Activated naive CD8-positive, alpha-beta T cell treated with anti-CD3 and anti-CD28 coated beads, Interleukin-2, amount 10 ng/mL, durations not matched to agents 7 days and 5 days (primary cell): ENCODE results near the gene PCSK5. TPM values are rescaled to one million over a fixed set of nuclear protein-coding genes. Genes with fewer than 3 reads are reported as not detected.

Source experiments
- ATAC-seq: fragments of 150-1000 bp; cut with Tn5 transposase; one replicate; pipeline ENCODE4 v1.10.0; 2021; ENCODE audit warnings: low read depth, moderate library complexity
- POLR2A ChIA-PET: fragments of 350-600 bp; sonication (Branson Sonifier 250); formaldehyde crosslinking; loops from one replicate; lab custom pipeline; 2021; ENCODE audit warnings: antibody characterized with exemption; lab: Charles Lee
- DNase-seq: peaks from one replicate; pipeline ENCODE4 v3.0.0; 2021
- H3K27ac Mint-ChIP-seq: one replicate; pipeline ENCODE4 v1.8.0; 2022; ENCODE audit warnings: mild to moderate bottlenecking, mixed read lengths
- H3K27me3 Mint-ChIP-seq: one replicate; pipeline ENCODE4 v1.8.0; 2022; ENCODE audit warnings: mild to moderate bottlenecking, moderate library complexity, mixed read lengths
- H3K36me3 Mint-ChIP-seq: one replicate; pipeline ENCODE4 v1.8.0; 2021; ENCODE audit warnings: mild to moderate bottlenecking, mixed read lengths
- H3K4me1 Mint-ChIP-seq: one replicate; pipeline ENCODE4 v1.8.0; 2021; ENCODE audit warnings: mixed read lengths
- H3K4me3 Mint-ChIP-seq: one replicate; pipeline ENCODE4 v1.8.0; 2022; ENCODE audit warnings: mild to moderate bottlenecking, moderate library complexity, mixed read lengths
- H3K9me3 Mint-ChIP-seq: one replicate; pipeline ENCODE4 v1.8.0; 2021; ENCODE audit warnings: mixed read lengths
- total RNA-seq, 2 experiments: library from RNA; stranded (reverse); gene quantifications; one replicate each; pipeline ENCODE4 v1.2.3, GENCODE V29; 2021

The PCSK5 gene
- total RNA-seq, 2 experiments from 2014 or later = 6.0 to 7.1 TPM

DNA sequence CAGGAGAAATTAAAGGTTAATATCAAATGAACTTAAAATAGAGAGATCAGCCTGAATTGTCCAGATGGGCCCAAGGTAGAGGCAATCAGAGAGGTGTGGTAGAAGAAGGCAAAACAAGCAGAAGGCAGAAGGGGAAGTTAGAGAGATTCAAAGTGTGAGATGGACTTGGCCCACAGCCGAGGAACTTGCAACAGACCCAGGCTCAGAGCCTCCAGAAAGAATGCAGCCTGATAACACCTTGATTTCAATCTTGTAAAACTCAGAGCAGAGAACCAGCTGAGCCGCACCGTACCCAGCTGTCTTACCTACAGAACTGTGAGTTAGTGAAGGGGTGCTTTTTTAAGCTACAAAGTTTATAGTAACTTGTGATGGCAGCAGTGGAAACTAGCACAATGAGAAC, 312.9 kb downstream of the PCSK5 start:
- no peak for DNase-seq
- POLR2A ChIA-PET = no interaction called here
- H3K4me3 Mint-ChIP-seq = no peak overlapping the region
- no peak overlapping the region for H3K27ac Mint-ChIP-seq
- H3K9me3 Mint-ChIP-seq = no peaks in the 10 kb centered on the region
- H3K36me3 Mint-ChIP-seq = no peaks in the 10 kb centered on the region
- no peak for ATAC-seq
- H3K27me3 Mint-ChIP-seq = peaks cover 5% of the 10 kb centered on the region
- no peaks in the 10 kb centered on the region for H3K4me1 Mint-ChIP-seq

GRCh38 chr9:76206821-76207220, 316.3 kb downstream of the PCSK5 start:
- POLR2A ChIA-PET = no interaction called here
- Mint-ChIP-seq H3K4me1 (no peaks in the 10 kb centered on the region), H3K27me3 (peaks cover 5% of the 10 kb centered on the region), H3K4me3 (no peak overlapping the region), H3K36me3 (no peaks in the 10 kb centered on the region), H3K27ac (no peak overlapping the region), H3K9me3 (no peaks in the 10 kb centered on the region)
- no peak for ATAC-seq
- DNase-seq = no peak

DNA sequence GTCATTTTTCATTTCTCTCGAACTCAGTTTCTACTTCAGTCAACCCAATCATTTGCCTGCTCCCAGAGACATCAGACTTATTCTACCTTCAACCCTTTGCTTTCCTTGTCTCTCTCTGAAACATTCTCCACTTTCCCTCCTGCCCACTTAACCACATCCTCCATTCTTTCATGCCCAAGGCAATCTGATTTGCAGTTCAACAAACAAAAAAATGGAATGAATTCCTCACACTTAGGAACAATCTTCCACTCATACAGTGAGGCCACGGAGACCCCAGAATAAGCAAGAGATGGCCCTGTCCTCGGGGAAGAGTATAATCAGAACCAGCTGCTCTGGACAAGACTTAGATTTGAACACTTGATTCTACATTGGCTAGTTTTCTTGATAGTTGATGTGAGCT, 323.3 kb downstream of the PCSK5 start:
- Mint-ChIP-seq H3K4me3 (no peak overlapping the region), H3K4me1 (peaks cover 3% of the 10 kb centered on the region), H3K9me3 (peaks cover 1% of the 10 kb centered on the region), H3K27me3 (no peaks in the 10 kb centered on the region), H3K27ac (no peak overlapping the region), H3K36me3 (no peaks in the 10 kb centered on the region)
- no peak for DNase-seq
- POLR2A ChIA-PET = no interaction called here
- ATAC-seq = no peak

DNA sequence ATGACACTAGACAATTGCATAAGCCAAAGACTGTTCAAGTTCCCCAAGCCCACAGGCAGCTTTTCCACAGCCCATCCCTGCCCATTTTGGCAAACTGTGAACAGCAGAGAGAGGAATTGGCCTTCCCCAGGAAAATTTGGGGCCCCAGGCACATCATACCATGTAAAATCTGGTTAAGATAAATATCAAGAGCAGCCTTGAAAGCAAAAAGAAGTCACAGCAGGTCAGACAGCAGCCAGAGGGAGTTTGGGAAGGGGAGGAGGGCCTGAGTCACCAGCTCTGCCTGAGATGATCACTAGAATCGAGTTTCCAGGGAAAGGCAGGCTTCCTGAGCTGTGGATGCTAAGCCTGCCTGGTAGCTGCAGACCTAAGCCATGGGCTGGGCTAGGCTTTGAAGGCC, 324.6 kb downstream of the PCSK5 start:
- Mint-ChIP-seq H3K27ac (no peak overlapping the region), H3K9me3 (peaks cover 1% of the 10 kb centered on the region), H3K36me3 (no peaks in the 10 kb centered on the region), H3K27me3 (no peaks in the 10 kb centered on the region), H3K4me3 (no peak overlapping the region), H3K4me1 (peaks cover 3% of the 10 kb centered on the region)
- POLR2A ChIA-PET = no interaction called here
- DNase-seq (no peak), ATAC-seq (no peak)

DNA sequence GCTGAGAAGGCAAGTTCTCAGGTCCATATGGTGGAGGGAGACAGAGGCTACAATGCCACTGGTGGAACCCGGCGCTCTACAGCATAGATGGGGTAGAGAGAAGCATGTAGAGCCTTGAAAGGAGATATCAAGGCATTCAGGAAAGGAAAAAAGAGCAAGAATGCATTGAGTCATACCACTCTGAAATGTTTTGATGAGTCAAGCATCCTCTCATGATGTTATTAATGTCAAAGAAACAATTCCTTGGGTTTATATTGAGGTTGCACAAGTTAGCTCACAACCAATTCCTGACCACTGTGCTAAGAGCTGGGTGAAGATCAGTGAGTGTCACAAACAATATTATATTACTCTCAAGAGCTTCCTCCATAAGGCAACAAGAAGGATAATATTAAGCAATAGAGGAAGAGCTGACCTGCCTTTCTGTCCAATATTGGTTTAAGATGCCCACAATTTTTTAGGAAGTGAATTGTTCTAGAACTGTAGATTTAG, 325.7 kb downstream of the PCSK5 start:
- Mint-ChIP-seq H3K4me1 (peaks cover 3% of the 10 kb centered on the region), H3K9me3 (peaks cover 1% of the 10 kb centered on the region), H3K27ac (no peak overlapping the region), H3K27me3 (no peaks in the 10 kb centered on the region), H3K36me3 (no peaks in the 10 kb centered on the region), H3K4me3 (no peak overlapping the region)
- no peak for ATAC-seq
- POLR2A ChIA-PET = no interaction called here
- no peak for DNase-seq

- ATAC-seq = no peak
- Mint-ChIP-seq H3K36me3 (no peaks in the 10 kb centered on the region), H3K9me3 (peaks cover 3% of the 10 kb centered on the region), H3K27me3 (peaks cover 2% of the 10 kb centered on the region), H3K4me3 (no peak overlapping the region), H3K4me1 (peaks cover 3% of the 10 kb centered on the region), H3K27ac (no peak overlapping the region)
- POLR2A ChIA-PET = no interaction called here
- no peak for DNase-seq
These were observed 327.8 kb downstream of the PCSK5 start for GRCh38 chr9:76218117-76218885.

- DNase-seq = no peak
- POLR2A ChIA-PET = no interaction called here
- Mint-ChIP-seq H3K4me3 (no peak overlapping the region), H3K36me3 (no peaks in the 10 kb centered on the region), H3K27ac (no peak overlapping the region), H3K4me1 (no peaks in the 10 kb centered on the region), H3K9me3 (peaks cover 1% of the 10 kb centered on the region), H3K27me3 (peaks cover 4% of the 10 kb centered on the region)
- ATAC-seq = no peak
These were observed 328.5 kb downstream of the PCSK5 start for GRCh38 chr9:76218886-76219445.

DNA sequence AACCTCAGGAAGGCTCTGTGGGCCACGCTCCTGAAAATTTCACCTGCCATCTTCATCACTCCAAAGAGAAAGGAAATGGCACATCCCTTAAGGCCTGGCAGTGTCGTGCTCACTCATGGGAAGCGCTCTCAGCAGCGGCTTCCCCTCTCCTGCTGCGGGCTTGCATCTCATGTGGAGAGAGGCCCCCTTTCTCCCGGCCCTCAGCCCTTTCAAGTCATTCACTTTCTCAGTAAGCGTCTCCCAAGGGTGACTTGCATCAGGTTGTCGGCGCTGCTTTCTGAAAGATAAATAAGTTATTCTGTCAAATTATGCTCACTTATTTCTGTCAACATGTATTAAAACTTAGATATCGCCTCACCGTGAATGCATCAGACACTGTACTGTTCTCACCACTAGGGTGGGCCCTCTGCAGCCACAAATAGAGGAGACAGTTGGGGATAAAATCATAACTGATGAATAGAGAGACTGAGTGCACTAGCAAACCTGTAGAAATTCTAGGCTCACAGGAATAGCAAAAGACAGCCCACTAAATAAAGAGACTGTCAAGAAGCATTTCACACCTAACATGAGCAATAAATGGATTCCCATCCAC, 329.2 kb downstream of the PCSK5 start:
- H3K4me3 Mint-ChIP-seq = no peak overlapping the region
- no peak overlapping the region for H3K27ac Mint-ChIP-seq
- H3K36me3 Mint-ChIP-seq = no peaks in the 10 kb centered on the region
- POLR2A ChIA-PET = no interaction called here
- DNase-seq (no peak), ATAC-seq (no peak)
- peaks cover 4% of the 10 kb centered on the region for H3K27me3 Mint-ChIP-seq
- H3K4me1 Mint-ChIP-seq = no peaks in the 10 kb centered on the region
- H3K9me3 Mint-ChIP-seq = peaks cover 1% of the 10 kb centered on the region

GRCh38 chr9:76221423-76221822, 330.9 kb downstream of the PCSK5 start:
- Mint-ChIP-seq H3K4me1 (no peaks in the 10 kb centered on the region), H3K27ac (no peak overlapping the region), H3K27me3 (peaks cover 4% of the 10 kb centered on the region), H3K9me3 (peaks cover 1% of the 10 kb centered on the region), H3K36me3 (no peaks in the 10 kb centered on the region), H3K4me3 (no peak overlapping the region)
- POLR2A ChIA-PET = no interaction called here
- DNase-seq = no peak
- ATAC-seq = no peak

DNA sequence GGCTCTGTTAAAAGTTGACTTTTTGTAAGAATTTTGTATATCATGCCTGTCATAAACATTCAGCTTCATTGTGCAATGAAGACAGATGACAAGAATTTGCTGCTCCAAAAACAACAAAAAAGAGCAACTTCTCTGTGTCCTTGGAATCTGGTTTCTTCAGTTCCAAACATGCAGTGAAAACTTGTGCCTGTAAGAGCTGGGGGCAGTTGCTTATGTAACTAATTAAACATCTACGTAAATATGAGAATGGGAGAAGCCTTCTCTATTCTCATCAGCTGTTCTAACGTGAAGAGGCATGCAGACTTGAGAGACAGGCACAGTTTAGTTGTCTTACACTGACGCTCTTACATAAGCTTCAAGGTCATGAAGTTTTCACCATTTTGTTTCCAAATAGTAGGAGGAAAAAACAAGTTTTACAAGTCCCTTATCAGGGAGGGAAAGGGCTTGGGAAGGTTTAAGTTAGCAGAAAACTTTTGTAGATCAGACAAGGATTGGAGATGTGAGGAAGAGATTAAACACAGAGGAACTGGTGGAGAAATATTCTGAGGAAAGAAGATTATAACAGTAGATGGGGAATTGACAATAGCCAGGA, 333.4 kb downstream of the PCSK5 start:
- no peak overlapping the region for H3K27ac Mint-ChIP-seq
- H3K9me3 Mint-ChIP-seq = peaks cover 1% of the 10 kb centered on the region
- POLR2A ChIA-PET = no interaction called here
- H3K27me3 Mint-ChIP-seq = peaks cover 5% of the 10 kb centered on the region
- no peaks in the 10 kb centered on the region for H3K36me3 Mint-ChIP-seq
- no peak for DNase-seq
- no peaks in the 10 kb centered on the region for H3K4me1 Mint-ChIP-seq
- H3K4me3 Mint-ChIP-seq = no peak overlapping the region
- ATAC-seq = no peak

DNA sequence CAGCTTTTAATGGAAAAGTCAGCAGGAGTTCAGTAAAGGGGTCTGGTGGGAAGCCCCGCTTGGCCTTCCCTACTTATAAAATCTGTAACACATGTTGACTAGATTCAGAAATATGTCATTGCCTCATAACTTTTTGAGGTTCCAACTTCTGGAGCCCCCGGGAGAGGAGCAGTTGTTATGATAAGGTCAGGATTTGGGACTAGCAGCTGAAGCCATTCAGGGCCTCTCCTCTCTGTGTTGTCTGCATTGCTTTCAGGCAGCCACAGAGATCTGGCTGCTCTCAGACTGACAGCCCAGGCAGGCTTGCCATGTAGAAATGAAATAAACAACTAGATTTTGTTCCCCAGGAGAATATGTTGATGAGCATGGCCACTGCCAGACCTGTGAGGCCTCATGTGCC, 336.7 kb downstream of the PCSK5 start:
- no peaks in the 10 kb centered on the region for H3K4me1 Mint-ChIP-seq
- ATAC-seq = no peak
- no peak overlapping the region for H3K27ac Mint-ChIP-seq
- H3K36me3 Mint-ChIP-seq = no peaks in the 10 kb centered on the region
- POLR2A ChIA-PET = no interaction called here
- H3K27me3 Mint-ChIP-seq = peaks cover 4% of the 10 kb centered on the region
- H3K4me3 Mint-ChIP-seq = no peak overlapping the region
- DNase-seq = no peak
- peaks cover 1% of the 10 kb centered on the region for H3K9me3 Mint-ChIP-seq

- H3K9me3 Mint-ChIP-seq = no peaks in the 10 kb centered on the region
- ATAC-seq (no peak), DNase-seq (no peak)
- H3K4me1 Mint-ChIP-seq = no peaks in the 10 kb centered on the region
- H3K4me3 Mint-ChIP-seq = no peak overlapping the region
- no peaks in the 10 kb centered on the region for H3K36me3 Mint-ChIP-seq
- POLR2A ChIA-PET = no interaction called here
- H3K27ac Mint-ChIP-seq = no peak overlapping the region
- peaks cover 2% of the 10 kb centered on the region for H3K27me3 Mint-ChIP-seq
These were observed 340.5 kb downstream of the PCSK5 start for GRCh38 chr9:76231001-76231400.

DNA sequence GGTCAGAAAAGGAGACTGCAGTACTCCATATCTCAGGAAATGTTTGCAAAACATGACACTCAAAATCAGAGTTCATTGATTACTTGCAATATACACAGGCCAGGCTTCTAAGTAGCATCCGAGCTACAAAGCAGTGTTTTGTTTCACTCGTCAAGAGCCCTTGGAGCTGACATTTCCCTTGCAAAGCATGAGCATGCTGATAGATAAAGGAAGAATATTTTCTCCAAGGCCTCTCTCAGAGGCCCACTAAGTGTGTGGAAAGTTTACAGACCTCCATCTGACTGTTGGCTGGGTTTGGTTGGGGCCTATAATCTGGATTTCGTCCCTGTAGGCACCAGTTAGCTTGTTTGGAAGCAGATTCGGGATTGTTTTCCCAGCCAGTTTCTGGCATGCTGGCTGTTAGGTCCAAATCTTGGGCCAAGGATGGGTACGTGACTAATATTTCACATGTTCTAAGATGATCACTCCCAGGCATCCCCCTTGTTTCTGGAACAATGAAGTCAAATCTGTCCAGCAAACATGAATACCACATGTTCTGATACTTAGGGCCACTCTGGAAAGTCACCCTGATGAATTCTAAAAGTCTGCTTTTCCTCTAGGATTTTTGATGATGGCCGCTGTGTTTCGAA, 342.5 kb downstream of the PCSK5 start:
- no peak for ATAC-seq
- Mint-ChIP-seq H3K4me3 (no peak overlapping the region), H3K9me3 (no peaks in the 10 kb centered on the region), H3K4me1 (no peaks in the 10 kb centered on the region), H3K27ac (no peak overlapping the region), H3K27me3 (no peaks in the 10 kb centered on the region), H3K36me3 (no peaks in the 10 kb centered on the region)
- no peak for DNase-seq
- POLR2A ChIA-PET = no interaction called here
